ENCODE data around the gene KCNQ5. TPM values are rescaled to one million over a fixed set of nuclear protein-coding genes. Genes with fewer than 3 reads are reported as not detected.

KCNQ5 gene
- total RNA-seq, 1 experiment from 2014 or later = 9.4 TPM

DNA sequence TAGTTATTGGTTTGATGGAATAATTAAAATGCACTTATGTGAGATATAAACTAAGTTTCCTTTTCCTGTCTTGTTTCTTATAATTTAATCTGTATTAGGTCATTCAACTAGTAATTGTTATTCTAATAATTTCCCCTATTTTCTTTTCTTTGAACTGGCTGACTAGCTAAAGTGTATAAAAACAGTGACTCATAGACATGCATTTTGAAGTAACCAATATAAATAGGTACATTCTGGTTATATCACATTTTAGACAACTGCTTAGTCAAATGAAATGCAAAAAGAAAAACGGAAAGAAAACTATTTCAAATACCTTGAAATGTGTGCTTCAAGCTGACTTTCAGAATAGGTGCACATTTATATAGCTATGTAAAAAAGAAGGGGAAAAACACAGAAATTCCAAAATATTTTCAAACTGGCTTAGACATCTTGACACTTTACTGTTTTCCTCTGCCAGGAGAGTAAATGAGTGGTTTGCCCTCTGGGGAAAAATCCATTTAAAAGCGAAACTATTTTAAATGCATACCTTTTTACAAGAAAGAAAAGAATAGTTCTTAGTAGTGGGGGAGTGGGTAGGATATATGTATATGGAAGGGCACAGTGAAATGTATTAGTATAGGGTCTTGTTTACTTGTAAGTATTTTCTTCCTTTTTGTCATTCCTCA, 28.3 kb downstream of the KCNQ5 start:
- no peaks in the 10 kb centered on the region for H3K9me3 ChIP-seq (ENCODE audit: control insufficient read depth, insufficient read depth, low read depth, low read length)
- ChIA-PET POLR2A (no interaction called here), CTCF (no interaction called here)
- intact Hi-C loops (cut with micrococcal nuclease; ENCODE audit: unreplicated experiment) = no loop called here
- TF ChIP-seq REST (IDR thresholded peaks at IDR 0.05; ENCODE audit: insufficient read depth in 1 of 2, low read depth in 2 of 2, low read length in 1 of 2) (no peak), SIN3A (IDR thresholded peaks at IDR 0.05; ENCODE audit: borderline replicate concordance, insufficient read depth, low read depth, low read length) (no peak), POLR2AphosphoS5 (IDR thresholded peaks at IDR 0.05; ENCODE audit: low read depth, low read length) (no peak), TCF7L2 (IDR thresholded peaks at IDR 0.05; ENCODE audit: low read depth, low read length) (no peak)
- TF ChIP-seq, protein P1, sequence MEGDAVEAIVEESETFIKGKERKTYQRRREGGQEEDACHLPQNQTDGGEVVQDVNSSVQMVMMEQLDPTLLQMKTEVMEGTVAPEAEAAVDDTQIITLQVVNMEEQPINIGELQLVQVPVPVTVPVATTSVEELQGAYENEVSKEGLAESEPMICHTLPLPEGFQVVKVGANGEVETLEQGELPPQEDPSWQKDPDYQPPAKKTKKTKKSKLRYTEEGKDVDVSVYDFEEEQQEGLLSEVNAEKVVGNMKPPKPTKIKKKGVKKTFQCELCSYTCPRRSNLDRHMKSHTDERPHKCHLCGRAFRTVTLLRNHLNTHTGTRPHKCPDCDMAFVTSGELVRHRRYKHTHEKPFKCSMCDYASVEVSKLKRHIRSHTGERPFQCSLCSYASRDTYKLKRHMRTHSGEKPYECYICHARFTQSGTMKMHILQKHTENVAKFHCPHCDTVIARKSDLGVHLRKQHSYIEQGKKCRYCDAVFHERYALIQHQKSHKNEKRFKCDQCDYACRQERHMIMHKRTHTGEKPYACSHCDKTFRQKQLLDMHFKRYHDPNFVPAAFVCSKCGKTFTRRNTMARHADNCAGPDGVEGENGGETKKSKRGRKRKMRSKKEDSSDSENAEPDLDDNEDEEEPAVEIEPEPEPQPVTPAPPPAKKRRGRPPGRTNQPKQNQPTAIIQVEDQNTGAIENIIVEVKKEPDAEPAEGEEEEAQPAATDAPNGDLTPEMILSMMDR (IDR thresholded peaks at IDR 0.05) = no peak
- ATAC-seq (no peak), DNase-seq (ENCODE audit: low read depth, low spot score) (no peak)
- peaks cover 26% of the 10 kb centered on the region; the same call in 1 of the 2 replicates for H3K4me1 ChIP-seq (ENCODE audit: control insufficient read depth, insufficient read depth, low read length)
- no peak overlapping the region for H3K4me3 ChIP-seq (ENCODE audit: low read depth in 2 of 2, low read length in 2 of 2)
- peak overlapping the region; percentile 48; the same call in 1 of the 2 replicates for H3K27ac ChIP-seq (ENCODE audit: low read length)
- H3K36me3 ChIP-seq (ENCODE audit: control insufficient read depth, insufficient read depth, low read length) = no peaks in the 10 kb centered on the region
- no TSS peak for BruUV-seq (replicated peaks)
- H3K27me3 ChIP-seq (ENCODE audit: control insufficient read depth, insufficient read depth, low read length) = no peaks in the 10 kb centered on the region
- in situ Hi-C loops (cut with HindIII; ENCODE audit: low pct_unique_long_range_greater_than_20kb, low sequenced_read_pairs) = loop anchor here (10.0 kb wide), 1 partner anchor 105 kb away; no protein-coding TSS in a partner anchor

DNA sequence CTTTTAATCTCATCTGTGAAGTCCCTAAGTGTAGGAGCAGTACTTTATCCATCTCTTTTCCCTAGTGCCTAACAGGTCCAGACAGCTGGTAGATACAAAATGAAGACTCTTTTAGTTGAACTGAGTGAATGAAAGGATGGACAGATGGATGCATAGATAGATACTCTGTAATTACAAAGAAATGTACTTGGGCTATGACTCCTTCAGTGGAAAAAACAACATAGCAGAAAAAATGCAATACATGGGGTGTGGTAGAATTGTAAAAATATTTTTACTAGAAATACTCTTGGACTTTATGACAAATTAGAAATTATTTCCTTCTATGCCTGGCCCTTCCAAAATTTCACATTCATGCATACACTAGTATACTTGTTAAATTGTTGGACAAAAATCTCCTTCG, 29.3 kb downstream of the KCNQ5 start:
- H3K9me3 ChIP-seq (ENCODE audit: control insufficient read depth, insufficient read depth, low read depth, low read length) = no peaks in the 10 kb centered on the region
- ChIA-PET POLR2A (no interaction called here), CTCF (no interaction called here)
- no TSS peak for BruUV-seq (replicated peaks)
- no peak for TF ChIP-seq SIN3A (IDR thresholded peaks at IDR 0.05; ENCODE audit: borderline replicate concordance, insufficient read depth, low read depth, low read length)
- TF ChIP-seq, protein P1 (IDR thresholded peaks at IDR 0.05) = no peak
- TF ChIP-seq TCF7L2 (IDR thresholded peaks at IDR 0.05; ENCODE audit: low read depth, low read length) = no peak
- no peak for TF ChIP-seq REST (IDR thresholded peaks at IDR 0.05; ENCODE audit: insufficient read depth in 1 of 2, low read depth in 2 of 2, low read length in 1 of 2)
- TF ChIP-seq POLR2AphosphoS5 (IDR thresholded peaks at IDR 0.05; ENCODE audit: low read depth, low read length) = no peak
- in situ Hi-C loops (cut with HindIII; ENCODE audit: low pct_unique_long_range_greater_than_20kb, low sequenced_read_pairs) (loop anchor here (10.0 kb wide), 1 partner anchor 104 kb away; no protein-coding TSS in a partner anchor), intact Hi-C loops (cut with micrococcal nuclease; ENCODE audit: unreplicated experiment) (no loop called here)
- H3K4me3 ChIP-seq (ENCODE audit: low read depth in 2 of 2, low read length in 2 of 2) = no peak overlapping the region
- DNase-seq (ENCODE audit: low read depth, low spot score) (no peak), ATAC-seq (no peak)
- no peaks in the 10 kb centered on the region for H3K36me3 ChIP-seq (ENCODE audit: control insufficient read depth, insufficient read depth, low read length)
- H3K27ac ChIP-seq (ENCODE audit: low read length) = no peak overlapping the region
- H3K27me3 ChIP-seq (ENCODE audit: control insufficient read depth, insufficient read depth, low read length) = no peaks in the 10 kb centered on the region
- H3K4me1 ChIP-seq (ENCODE audit: control insufficient read depth, insufficient read depth, low read length) = peaks cover 26% of the 10 kb centered on the region; the same call in 1 of the 2 replicates

Data from Panc1 (cell line).